ENCODE results near the gene AUTS2.

DNA sequence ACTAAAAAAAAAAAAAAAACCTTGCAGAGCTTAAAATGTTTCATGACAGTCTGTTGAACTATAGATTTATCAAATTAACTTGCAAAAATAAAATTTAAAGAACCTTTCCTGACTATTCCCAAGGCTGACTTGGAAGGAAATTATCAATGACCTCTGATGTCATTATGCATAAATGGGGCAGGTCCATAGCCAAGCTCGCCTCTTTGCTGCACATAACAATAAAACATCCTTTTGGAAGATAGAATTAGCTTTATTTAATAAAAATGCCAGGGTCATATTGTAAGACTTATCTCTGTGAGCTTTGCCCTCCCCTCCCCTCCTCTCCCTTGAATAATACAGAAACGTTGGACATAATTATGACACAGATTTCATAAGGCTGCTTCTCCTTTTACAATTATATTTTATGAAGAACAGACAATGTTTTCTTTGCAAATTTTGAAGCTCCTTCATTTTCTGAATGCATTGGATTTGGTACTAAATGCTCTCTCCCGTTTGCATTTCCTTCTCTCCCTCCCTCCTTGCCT lies 444.8 kb downstream of the AUTS2 start:
- TF ChIP-seq, protein P1, sequence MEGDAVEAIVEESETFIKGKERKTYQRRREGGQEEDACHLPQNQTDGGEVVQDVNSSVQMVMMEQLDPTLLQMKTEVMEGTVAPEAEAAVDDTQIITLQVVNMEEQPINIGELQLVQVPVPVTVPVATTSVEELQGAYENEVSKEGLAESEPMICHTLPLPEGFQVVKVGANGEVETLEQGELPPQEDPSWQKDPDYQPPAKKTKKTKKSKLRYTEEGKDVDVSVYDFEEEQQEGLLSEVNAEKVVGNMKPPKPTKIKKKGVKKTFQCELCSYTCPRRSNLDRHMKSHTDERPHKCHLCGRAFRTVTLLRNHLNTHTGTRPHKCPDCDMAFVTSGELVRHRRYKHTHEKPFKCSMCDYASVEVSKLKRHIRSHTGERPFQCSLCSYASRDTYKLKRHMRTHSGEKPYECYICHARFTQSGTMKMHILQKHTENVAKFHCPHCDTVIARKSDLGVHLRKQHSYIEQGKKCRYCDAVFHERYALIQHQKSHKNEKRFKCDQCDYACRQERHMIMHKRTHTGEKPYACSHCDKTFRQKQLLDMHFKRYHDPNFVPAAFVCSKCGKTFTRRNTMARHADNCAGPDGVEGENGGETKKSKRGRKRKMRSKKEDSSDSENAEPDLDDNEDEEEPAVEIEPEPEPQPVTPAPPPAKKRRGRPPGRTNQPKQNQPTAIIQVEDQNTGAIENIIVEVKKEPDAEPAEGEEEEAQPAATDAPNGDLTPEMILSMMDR (IDR thresholded peaks at IDR 0.05; ENCODE audit: low read depth, low read length, missing input control): no peak
- TF ChIP-seq, protein P2, sequence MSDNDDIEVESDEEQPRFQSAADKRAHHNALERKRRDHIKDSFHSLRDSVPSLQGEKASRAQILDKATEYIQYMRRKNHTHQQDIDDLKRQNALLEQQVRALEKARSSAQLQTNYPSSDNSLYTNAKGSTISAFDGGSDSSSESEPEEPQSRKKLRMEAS (IDR thresholded peaks at IDR 0.05): no peak
- TF ChIP-seq JUND (IDR thresholded peaks at IDR 0.05) (no peak), TAF1 (conservative IDR thresholded peaks at IDR 0.05) (no peak), FOXA1 (IDR thresholded peaks at IDR 0.05) (no peak), RAD21 (IDR thresholded peaks at IDR 0.05) (no peak), GABPA (IDR thresholded peaks at IDR 0.05 in 1 of 2, conservative IDR thresholded peaks at IDR 0.05 in 1 of 2) (no peak), NR2F2 (IDR thresholded peaks at IDR 0.05) (no peak), YY1 (IDR thresholded peaks at IDR 0.05) (no peak), EGR1 (IDR thresholded peaks at IDR 0.05; ENCODE audit: low read depth in 2 of 2) (no peak)
- TF ChIP-seq, protein P3, sequence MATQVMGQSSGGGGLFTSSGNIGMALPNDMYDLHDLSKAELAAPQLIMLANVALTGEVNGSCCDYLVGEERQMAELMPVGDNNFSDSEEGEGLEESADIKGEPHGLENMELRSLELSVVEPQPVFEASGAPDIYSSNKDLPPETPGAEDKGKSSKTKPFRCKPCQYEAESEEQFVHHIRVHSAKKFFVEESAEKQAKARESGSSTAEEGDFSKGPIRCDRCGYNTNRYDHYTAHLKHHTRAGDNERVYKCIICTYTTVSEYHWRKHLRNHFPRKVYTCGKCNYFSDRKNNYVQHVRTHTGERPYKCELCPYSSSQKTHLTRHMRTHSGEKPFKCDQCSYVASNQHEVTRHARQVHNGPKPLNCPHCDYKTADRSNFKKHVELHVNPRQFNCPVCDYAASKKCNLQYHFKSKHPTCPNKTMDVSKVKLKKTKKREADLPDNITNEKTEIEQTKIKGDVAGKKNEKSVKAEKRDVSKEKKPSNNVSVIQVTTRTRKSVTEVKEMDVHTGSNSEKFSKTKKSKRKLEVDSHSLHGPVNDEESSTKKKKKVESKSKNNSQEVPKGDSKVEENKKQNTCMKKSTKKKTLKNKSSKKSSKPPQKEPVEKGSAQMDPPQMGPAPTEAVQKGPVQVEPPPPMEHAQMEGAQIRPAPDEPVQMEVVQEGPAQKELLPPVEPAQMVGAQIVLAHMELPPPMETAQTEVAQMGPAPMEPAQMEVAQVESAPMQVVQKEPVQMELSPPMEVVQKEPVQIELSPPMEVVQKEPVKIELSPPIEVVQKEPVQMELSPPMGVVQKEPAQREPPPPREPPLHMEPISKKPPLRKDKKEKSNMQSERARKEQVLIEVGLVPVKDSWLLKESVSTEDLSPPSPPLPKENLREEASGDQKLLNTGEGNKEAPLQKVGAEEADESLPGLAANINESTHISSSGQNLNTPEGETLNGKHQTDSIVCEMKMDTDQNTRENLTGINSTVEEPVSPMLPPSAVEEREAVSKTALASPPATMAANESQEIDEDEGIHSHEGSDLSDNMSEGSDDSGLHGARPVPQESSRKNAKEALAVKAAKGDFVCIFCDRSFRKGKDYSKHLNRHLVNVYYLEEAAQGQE (IDR thresholded peaks at IDR 0.05): no peak
- TF ChIP-seq, protein P4, sequence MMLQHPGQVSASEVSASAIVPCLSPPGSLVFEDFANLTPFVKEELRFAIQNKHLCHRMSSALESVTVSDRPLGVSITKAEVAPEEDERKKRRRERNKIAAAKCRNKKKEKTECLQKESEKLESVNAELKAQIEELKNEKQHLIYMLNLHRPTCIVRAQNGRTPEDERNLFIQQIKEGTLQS (IDR thresholded peaks at IDR 0.05): no peak
- TF ChIP-seq, protein P5, sequence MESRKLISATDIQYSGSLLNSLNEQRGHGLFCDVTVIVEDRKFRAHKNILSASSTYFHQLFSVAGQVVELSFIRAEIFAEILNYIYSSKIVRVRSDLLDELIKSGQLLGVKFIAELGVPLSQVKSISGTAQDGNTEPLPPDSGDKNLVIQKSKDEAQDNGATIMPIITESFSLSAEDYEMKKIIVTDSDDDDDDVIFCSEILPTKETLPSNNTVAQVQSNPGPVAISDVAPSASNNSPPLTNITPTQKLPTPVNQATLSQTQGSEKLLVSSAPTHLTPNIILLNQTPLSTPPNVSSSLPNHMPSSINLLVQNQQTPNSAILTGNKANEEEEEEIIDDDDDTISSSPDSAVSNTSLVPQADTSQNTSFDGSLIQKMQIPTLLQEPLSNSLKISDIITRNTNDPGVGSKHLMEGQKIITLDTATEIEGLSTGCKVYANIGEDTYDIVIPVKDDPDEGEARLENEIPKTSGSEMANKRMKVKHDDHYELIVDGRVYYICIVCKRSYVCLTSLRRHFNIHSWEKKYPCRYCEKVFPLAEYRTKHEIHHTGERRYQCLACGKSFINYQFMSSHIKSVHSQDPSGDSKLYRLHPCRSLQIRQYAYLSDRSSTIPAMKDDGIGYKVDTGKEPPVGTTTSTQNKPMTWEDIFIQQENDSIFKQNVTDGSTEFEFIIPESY (IDR thresholded peaks at IDR 0.05): no peak
